ENCODE results near the gene ZNF76. TPM values are rescaled to one million over a fixed set of nuclear protein-coding genes. Genes with fewer than 3 reads are reported as not detected.

ZNF76 gene
- total and polyA plus RNA-seq, 2 of the 8 experiments (the other 6 are each of a cell fraction or from before 2014, with no cell fraction given): 17.9 to 23.9 TPM

DNA sequence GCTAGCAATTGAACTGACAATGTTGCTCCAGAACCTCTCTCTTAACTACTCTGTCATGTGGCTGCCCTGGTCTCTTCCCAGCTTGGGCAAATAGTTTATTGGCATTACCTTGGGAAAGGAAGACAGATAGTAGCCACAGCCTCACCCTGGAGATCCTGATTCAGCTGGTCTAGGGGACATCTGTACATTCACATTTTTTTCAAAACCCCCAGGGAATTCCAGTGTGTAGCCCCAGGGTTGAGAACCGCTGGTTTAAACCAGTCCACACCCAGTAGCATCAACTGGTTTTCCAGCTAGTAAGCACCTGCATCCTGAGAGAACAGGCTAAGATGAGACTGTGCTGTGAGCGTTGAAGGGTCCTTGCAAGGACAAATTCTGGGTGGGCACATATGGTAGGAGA, 36.1 kb upstream of the ZNF76 start (continued):
- TF ChIP-seq MAX (IDR thresholded peaks at IDR 0.05): no peak
- no peak for TF ChIP-seq CREB1 (IDR thresholded peaks at IDR 0.05)
- no peak for TF ChIP-seq ASH2L (IDR thresholded peaks at IDR 0.05; ENCODE audit: low read length)
- no peak for TF ChIP-seq EGR1 (IDR thresholded peaks at IDR 0.05; ENCODE audit: borderline replicate concordance, low read depth, low read length)
- TF ChIP-seq CHD1 (IDR thresholded peaks at IDR 0.05; ENCODE audit: low read depth, low read length): no peak
- TF ChIP-seq BCL11A (IDR thresholded peaks at IDR 0.05; ENCODE audit: low read depth in 2 of 2, low read length in 2 of 2): no peak
